ENCODE data around the gene SYF2.
"Not testable (repeated sequence)": the region's sequence is repeated elsewhere in the genome, so short reads cannot be mapped to it uniquely, and the experiment has no call there.

The SYF2 gene

DNA sequence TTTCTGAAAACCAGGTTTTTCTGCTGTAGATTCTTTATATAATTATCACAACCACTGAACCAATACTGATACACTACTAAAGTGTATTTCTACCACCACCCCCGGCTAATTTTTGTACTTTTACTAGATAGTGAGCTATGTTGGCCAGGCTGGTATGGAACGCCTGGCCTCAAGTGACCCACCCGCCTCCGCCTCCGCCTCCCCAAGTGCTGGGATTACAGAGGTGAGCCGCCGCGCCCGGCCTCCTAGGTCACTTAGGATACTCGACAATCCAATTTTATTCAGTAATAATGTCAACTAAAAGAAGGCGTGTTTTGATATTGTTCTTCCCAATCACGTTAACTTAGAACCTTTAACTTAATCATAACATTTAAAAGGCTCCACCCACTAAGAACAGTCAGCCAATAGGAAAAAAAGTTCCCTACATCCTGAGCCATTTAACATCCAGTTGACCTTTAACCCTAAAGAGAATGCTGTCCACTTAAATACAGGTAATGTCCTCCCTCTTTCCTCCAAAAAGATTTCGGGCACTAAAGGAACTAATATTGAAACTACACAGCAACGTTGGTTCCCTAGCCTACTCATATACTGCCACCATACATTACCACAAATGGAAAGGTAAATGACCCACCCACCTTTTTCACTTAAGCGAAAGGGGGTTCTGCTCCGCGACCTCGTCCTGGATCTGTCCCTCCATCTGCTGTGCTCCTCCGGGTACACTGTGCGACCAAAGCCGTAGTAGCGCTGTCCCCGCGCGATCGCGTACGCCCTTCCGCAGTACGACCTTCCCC, 13.7 kb upstream of the SYF2 start:
- H3K27ac ChIP-seq: peak overlapping the region; percentile 96
- TF ChIP-seq, protein P1, sequence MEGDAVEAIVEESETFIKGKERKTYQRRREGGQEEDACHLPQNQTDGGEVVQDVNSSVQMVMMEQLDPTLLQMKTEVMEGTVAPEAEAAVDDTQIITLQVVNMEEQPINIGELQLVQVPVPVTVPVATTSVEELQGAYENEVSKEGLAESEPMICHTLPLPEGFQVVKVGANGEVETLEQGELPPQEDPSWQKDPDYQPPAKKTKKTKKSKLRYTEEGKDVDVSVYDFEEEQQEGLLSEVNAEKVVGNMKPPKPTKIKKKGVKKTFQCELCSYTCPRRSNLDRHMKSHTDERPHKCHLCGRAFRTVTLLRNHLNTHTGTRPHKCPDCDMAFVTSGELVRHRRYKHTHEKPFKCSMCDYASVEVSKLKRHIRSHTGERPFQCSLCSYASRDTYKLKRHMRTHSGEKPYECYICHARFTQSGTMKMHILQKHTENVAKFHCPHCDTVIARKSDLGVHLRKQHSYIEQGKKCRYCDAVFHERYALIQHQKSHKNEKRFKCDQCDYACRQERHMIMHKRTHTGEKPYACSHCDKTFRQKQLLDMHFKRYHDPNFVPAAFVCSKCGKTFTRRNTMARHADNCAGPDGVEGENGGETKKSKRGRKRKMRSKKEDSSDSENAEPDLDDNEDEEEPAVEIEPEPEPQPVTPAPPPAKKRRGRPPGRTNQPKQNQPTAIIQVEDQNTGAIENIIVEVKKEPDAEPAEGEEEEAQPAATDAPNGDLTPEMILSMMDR (conservative IDR thresholded peaks at IDR 0.05): no peak

DNA sequence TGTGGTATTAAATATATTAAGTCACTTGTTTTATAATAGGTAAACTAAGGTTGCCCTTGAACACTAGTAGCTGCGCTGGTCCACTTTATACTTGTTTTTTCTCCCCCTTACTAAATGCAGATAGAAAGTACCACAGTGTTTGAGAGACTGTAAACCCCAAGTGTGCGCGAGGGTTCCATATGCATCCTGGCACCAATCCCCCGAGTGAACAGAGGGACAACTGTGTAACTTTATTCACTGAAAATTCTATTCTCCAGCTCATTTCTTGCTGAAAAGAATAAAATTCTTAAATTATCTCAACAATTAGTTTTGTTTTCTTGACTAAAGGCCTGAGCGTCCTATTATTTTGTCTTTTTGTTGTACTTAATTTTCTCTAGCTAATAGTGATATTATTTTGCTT, 13.1 kb upstream of the SYF2 start:
- TF ChIP-seq, protein P1 (conservative IDR thresholded peaks at IDR 0.05): no peak
- peak overlapping the region; percentile 96; the same call in 1 of the 2 replicates for H3K27ac ChIP-seq

DNA sequence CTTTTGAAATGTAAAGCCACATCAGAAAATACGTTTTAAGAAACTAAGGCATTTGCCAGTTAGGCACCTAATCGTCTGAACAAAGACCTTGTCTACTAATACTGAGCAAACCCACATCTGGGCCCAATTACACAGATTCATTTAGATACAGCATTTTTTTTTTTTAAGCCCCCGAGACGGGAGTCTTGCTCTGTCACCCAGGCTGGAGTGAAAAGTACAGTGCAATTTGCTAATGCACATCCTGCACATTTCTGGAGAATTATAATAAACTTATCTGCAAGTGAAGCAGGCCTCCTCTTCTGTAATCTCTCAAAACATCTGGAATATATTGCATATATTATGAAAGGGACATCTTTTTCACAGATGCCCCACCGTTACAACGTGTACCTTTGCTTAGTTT, 11.6 kb upstream of the SYF2 start:
- TF ChIP-seq, protein P1 (conservative IDR thresholded peaks at IDR 0.05): no peak
- H3K27ac ChIP-seq: 0 out of 2 replicates have a peak overlapping the region, but pooled peaks have one; percentile 10

DNA sequence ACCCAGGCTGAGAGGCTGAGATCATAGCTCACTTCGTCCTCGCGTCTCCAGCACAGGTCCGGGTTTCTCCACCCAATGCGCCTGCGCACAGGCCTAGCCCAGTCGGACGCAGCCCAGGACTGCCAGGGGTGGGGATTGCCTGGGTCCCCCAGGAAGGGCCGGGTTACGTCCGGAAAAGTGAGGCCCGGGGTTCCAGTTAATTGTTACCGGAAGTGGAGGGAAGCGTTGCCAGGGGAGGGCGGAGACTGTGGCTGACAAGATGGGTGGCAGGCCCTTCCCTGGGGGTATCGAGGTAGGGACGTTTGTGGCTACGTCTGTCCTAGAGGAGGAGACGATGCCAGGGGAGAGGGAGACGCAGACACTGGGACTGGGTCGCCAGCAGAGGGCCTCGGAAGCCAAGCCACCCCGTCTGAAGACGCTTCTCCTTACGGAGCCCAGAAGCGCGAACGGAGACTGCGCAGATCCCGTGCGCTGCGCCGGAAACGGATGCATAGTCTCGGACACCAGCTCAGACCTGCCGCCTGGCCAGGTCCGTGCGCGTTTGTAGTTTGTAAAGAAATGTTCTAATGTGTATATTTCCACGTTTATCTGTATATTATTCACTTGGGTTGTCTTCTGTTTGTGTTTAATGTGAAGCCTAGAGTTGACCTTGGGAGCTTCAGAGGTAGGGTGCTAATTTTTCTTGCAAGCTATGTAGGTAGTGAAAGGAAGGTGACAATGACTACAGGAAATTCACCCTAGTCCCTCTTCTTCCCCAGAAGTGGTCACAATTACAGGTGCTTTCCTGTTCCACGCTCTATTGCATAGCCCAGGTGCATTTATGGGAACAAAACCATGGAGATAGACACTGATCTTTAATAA, 7.6 kb upstream of the SYF2 start:
- H3K27ac ChIP-seq: peak overlapping the region; percentile 88
- TF ChIP-seq, protein P1 (conservative IDR thresholded peaks at IDR 0.05): peak; percentile 82

DNA sequence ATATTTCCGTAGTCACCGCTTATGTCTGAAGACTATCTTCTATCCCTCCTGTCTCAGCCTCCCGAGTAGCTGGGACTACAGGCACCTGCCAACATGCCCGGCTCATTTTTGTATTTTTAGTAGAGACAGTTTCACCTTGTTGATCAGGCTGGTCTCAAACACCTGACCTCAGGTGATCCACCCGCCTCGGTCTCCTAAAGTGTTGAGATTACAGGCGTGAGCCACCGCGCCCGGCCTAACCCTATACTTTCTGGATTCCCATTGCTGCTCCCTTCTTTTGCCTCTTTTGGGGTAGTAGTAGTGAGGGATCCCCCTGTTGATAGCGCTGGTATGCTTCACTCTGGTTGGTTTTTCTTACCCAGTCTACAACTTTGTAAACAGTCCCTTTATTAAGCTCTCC, 5.7 kb upstream of the SYF2 start:
- H3K27ac ChIP-seq: peak overlapping the region; percentile 88
- TF ChIP-seq, protein P1 (conservative IDR thresholded peaks at IDR 0.05): no peak

DNA sequence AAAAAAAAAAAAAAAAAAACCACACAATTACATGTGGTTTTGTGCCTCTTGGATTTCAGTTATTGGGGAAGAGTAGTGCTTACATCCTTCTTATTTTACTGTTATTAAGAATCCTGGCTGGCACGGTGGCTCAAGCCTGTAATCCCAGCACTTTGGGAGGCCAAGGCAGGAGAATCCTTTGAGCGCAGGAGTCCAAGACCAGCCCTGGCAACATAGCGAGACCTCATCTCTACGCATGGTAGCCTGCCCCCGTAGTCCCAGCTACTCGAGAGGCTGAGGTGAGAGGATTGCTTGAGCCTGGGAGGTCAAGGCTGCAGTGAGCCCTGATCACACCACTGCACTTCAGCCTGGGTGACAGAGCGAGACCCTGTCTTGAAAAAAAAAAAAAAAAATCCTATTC, 4.0 kb upstream of the SYF2 start:
- H3K27ac ChIP-seq: not testable (repeated sequence)

DNA sequence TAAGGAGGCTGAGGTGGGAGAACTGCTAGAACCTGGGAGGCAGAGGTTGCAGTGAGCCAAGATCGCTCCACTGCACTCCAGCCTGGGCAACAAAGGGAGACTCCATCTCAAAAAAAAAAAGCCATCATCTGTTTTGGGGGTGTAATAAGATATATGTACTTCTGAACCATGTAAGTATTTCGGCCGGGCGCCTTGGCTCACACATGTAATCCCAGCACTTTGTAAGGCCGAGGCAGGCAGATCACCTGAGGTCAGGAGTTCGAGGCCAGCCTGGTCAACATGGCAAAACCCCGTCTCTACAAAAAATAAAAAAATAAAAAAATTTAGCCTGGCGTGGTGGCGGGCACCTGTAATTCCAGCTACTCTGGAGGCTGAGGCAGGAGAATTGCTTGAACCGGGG, 3.1 kb upstream of the SYF2 start:
- H3K27ac ChIP-seq: not testable (repeated sequence)

DNA sequence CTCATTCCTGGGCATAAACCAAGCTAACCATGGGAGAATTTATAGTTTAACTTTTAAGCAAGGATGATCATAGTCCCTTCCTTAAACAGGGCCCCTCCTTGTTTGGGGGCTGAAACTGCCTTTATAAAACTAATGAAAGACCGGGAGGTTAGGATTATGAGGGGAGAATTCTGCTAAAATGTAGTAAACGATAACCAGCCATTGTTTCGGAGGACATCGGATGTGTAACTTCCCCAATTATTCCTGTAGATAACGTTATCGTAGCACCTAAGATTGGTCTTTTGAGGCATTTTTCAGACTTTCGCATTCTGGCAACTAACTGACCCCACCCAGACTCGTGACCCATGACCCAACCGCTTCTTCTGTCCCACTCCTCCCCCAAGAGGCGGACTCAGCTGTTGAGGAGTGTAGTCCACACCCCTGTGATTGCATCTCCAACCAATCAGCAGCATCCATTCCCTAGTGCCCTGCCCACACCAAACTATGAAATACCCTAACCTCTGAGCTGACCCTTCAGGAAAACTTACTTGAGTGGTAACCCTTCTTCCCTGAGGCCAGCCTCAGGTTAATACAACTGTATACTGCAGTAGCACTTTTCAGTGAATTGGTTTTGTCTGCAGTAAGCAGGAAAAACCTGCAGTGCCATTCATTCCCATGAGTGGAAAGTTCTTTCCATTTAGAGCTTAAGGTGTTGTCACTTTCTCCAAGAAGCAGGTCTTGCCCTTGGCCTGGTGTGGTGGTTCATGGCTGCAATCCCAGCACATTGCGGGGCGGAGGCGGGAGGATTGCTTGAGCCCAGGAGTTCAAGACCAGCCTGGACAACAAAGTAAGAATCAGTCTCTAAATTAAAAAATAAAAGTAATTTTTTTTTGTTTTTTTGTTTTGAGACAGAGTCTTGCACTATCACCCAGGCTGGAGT, 823 bp upstream of the SYF2 start:
- peak overlapping the region; percentile 93 for H3K27ac ChIP-seq
- TF ChIP-seq, protein P1 (conservative IDR thresholded peaks at IDR 0.05): no peak

Measured in VCaP (cell line).